Activated CD8-positive, alpha-beta memory T cell treated with anti-CD3 and anti-CD28 coated beads, Interleukin-2, amount 50 U/mL, for 24 hours (primary cell): ENCODE data around the gene TMEM209.

Experiments used
- DNase-seq: peaks from one replicate; pipeline ENCODE4 v3.0.0-alpha.2; 2020; ENCODE audit errors: extremely low read depth

TMEM209 gene

DNA sequence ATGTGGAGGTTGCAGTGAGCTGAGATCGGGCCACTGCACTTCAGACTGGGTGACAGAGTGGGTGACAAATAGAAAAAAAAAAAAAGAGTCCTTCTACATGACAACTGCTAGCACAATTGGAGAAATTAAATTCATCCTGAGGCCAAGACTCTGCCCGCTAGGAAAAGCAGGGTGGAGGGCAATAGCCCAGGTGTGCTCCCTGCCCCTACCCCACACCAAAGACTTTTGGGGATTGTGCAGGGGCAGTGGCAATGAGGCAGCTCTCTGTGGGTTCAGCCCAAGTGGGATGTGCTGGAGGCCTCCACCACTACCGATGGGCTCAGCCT lies 61.3 kb downstream of the TMEM209 start:
- no peak for DNase-seq

DNA sequence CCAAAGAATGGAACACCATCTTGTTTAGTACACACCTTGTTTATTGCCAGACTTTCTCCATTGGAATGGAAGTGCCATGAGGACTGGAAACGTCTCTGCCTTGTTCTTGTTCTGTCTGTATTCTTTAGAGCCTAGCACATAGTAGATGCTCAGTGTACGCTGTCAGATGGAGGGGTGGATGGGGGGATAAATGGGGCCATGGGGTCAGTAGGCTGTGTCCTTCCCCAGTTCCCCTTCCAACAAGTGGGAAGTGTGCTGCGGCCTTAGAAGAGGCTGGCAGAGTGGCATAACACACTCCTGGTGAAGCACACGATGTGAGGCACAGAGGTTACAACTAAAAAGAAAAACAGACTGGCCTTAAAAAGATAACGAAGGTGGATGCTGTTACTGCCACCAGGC lies 61.9 kb downstream of the TMEM209 start:
- no peak for DNase-seq

DNA sequence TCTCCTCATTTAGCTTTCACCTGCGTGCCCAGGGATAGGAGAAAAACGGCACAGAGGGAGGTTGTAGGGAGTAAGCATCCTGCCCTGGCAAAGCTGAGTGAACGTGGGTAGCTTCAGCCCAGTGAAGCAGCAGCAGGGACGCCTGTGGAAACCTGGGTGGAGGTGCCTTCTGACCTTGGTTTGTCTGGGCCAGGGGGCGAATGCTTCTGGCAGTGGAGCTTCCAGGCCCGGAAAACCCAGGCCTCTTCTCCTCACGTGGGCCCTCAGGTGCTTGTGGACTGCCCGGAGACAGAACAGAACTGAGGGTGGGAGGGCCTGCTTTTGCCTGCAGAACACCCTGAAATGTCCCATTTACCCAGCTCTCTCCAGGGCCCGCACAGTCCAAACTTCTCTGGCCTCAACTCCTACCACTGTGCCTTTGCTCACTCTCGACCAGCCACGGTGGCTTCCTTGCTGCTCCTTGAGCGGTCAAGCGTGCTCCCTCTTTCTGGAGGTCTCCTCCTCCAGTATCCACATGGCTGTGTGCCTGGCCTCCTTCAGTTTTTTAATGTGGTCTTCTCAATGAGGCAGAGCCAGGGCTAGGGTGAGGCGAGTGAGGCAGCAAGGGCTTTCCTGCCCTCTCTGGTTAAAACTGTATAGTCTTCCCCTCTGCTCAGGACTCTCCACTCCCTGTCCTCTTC lies 62.4 kb downstream of the TMEM209 start:
- no peak for DNase-seq

DNA sequence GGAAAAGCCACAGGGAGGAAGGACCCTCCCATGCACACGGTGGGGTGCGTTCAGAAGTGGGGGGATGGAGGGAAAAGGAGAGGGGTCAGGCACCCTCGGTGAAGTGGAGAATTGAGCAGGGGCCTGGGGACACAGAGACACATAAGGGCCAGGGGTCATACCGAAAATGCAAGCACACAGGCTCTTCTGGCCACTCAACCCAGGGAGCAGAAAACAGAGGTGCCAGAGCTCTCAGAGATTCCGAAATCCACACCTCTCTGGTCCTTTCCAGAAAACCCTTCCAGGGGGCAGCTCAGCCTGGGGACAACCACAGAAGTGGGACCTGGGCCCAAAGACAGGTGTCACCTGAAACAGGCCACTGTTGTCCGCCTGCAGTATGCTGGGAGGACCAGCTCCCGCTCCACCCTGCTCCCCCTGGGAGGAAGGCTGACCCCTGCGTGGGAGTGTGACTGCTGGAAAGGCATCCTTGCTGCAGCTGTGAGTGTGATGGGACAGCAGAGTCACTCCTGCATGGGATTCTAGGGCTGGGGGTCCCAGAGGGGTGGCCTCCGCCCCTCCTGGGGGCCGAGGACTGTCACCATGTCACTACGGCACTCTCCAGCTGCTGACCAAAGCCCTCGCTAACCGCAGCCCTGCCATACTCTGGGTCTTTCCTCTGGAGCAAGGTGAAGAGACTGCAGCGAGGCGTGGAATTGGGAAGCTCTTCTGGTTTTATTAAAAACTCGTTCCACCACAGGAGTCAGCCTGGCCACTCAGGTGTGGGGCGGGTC lies 63.1 kb downstream of the TMEM209 start:
- no peak for DNase-seq

DNA sequence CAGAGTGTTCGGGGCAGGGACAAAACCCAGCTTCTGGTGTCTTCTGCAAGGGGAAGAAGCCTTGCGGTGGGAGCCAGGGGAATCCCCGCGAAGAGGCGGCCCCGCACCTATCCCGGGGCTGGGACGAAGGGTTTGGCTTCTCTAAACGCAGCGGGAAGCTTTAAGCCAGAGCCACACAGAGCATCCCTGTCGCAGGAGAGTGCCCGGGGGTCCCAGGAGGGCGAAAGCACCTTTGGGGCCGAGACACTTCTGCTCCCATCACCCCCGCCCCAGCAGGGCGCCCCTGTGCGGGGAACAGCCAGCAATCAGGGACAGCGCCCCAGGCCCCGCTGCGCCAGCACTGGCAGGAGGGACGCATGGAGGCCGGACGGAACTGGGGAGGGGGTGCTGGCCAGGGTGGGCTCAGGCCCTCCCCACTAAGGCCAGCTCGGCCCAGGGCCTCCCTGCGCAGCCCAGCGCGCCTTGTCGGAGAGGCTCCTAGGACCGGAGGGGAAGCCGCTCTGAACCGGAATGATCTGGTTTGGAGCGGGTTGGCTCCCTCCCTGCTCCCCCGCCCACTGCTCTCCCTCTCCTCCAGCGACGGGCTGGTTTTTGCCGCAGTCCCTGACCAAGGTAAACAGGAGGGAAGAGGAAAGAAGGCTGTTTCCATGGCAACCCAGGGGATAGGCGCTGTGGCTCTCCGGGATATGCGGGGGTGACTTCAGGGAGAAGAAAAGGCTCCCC lies 63.9 kb downstream of the TMEM209 start:
- no peak for DNase-seq

DNA sequence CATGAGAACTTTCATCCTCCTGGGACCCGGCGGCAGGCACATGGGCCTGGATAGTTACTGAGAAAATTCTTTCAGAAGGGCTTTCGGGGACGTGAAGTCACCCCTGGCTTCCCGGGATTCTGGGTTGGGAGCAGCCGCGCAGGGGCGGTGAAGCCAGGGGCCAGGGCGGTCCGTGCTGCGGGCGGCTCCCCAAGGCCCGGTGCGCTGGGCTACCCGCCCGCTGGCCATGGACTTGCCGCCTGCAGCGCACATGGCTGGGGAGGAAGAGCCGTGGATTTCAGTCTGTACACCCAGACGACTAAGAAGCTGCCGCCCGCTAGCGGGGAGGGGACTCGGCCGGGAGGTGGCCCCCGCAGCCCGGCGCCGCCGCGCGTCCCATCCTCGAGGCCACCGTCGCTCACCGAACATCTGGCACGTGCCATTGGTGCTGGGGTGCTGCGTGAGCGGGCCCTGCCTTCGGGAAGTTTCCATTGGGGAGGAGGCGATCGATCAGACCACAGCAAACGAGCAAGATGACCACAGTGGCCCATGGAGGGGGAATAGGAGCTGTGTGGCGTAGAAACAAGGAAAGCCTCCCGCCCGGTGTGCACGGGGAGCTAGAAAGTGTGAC lies 64.5 kb downstream of the TMEM209 start:
- DNase-seq = no peak

DNA sequence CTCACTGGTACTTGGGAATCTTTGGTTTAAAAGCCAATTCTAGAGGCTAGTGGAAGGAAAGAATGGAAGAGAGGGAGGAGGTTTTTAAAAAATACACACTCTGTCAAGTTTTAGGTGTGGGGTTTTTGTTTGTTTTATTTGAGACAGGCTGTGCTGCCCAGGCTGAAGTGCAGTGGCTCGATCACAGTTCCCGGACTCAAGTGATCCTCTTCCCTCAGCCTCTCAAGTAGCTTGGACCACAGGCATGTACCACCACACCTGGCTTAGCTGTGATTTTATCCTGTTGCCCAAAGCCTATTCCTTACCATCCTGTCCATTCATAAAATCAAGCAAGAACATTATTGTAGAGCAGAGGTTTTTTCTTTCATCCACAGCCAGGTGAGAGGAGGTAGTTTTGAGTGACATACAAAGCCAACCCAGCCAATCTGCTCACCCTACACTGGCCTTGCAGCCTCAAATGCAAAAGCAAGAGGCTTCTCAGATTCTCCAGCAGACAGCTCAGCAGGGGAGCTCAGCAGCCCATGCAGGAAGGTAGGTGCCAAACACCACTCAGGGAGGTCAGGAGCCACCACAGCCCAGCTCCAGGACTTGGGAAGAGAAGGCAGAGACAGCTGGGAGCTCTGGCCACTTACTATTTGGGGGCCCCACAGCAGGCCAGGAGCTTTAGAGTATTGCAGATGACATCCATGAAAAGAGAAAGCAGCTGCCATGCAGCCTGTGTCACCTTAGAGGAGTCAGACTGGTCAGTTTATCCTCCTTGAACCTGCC lies 65.8 kb downstream of the TMEM209 start:
- DNase-seq = no peak

DNA sequence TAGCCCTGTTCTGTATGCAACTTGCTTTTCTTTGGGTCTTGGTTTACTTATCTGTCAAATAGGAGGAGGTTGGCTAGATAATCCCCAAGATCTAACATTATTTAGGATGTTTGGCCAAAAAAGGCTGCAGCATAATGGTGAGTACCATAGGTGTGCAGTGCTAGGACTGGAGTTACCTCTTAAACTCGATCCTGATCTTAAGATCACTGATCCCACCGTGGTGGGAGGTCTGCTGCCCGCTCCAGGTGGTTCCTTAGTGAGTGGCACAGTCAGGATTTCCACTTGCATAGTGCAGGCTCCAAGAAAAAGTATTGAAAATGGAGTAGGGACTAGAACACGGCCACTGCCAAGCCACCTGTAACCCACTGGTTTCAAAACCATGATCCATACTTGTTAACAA lies 68.0 kb downstream of the TMEM209 start:
- no peak for DNase-seq

DNA sequence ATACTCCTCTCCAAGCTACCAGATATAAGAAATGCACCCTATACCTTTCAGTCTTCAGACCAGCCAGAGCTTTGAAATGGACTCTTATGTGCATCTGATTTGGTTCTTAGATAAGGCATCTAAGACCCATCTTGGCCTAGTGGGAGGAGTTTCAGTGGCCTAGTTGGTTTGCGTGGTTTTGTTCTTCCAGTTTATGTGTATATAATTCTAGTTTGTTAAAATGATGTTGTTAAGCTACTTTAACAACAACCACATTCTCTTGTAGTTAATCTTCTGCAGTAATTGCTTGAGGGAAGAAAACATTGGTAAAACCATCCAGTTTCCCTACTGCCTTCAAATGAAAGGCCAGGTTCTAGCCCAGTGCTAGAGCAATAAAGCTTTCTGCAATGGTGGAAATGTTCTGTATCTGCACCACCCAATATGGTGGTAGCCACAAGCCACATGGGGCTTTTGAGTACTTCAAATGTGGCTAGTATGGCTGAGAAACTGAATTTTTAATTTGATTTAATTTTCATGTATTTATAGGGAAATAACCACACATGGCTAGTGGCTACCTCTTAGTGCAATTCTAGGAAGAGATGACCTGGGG lies 68.5 kb downstream of the TMEM209 start:
- DNase-seq = no peak

DNA sequence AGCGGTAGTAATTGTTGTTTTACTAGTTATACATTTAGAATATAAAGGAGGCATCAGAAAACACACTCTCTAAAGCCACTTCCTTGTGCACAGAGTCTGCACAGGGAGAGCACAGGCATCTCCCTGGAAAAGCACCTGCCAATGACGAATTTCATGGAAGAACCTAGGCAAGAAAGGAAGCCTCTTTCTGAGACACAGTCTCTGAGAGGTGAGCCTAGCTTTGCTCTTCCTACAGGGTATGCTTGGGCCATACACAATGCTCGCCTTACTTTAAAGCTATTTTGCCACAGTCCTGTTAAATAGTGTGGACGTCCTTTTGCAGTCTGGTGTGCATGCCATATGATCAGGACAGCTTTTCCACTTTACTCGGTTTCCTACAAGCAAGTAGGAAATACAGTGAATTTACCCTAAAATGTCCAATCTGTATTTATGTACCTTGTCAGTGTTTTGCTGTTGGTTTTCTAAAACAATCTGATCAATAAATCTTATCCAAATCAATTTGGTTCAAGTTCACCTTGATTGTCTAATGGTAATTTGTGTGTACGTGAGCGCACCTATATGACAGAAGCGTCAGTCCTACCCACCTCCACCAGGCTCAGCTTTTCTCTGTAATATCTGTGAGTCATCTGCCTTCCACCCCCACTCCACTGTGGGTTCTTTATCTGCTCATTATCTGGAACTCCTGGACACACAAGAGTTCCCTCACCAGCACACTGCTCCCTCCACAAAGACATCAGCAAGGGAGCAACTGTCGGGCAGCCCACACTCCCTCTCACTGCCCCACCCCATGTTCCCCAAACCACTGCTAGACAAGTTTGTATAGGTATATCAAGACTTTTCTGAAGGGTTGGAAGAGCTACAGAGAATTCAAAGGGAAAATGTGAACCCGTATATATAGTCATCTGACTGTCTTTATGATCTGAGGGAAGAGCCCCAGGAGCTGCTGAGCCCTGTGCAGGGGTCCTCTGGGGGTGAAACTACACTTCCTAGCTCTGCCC lies 69.7 kb downstream of the TMEM209 start:
- DNase-seq = no peak

DNA sequence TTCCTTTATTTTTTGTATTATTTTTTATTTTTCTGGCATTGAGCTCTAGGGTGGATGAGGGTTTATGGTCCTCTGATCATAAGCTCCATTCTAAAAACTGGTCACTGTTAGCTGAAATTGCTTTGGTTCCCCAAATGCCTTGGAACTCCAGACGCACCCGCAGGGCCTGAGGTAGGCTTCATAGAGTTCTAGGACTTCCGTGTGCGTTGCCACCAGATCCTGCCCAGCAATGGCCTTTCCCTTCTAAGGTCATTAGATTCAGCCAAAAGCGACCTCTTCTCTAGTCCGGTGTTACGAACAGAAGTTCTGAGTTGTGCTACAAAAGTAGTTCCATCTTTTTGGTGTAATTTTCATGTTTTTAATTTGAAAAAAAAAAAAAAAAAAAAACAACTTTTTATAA lies 70.5 kb downstream of the TMEM209 start:
- DNase-seq = no peak

DNA sequence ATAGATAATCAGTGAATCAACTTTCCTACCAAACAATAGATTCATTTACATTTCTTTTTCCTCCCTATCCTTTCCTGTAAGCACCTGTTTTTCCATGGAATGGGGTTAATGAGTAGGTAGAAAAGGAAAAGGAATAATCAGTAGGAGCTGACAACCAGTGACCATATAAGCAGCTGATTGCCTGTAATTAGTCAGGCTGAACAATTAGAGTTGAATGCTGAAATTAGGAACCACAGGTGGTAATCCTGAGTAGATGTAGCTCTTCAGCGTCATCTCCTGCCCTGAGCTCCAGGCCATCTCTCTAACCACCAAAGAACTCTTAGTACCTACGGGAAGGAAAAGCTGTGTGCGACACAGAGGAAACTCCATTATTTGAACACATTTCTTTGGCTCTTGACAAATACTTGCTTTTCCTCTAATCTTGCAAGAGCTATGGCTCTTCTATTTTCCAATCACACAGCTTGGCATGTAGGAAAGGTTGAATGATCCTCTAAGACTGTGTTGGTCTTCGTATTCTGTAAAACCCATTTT lies 71.0 kb downstream of the TMEM209 start:
- no peak for DNase-seq

DNA sequence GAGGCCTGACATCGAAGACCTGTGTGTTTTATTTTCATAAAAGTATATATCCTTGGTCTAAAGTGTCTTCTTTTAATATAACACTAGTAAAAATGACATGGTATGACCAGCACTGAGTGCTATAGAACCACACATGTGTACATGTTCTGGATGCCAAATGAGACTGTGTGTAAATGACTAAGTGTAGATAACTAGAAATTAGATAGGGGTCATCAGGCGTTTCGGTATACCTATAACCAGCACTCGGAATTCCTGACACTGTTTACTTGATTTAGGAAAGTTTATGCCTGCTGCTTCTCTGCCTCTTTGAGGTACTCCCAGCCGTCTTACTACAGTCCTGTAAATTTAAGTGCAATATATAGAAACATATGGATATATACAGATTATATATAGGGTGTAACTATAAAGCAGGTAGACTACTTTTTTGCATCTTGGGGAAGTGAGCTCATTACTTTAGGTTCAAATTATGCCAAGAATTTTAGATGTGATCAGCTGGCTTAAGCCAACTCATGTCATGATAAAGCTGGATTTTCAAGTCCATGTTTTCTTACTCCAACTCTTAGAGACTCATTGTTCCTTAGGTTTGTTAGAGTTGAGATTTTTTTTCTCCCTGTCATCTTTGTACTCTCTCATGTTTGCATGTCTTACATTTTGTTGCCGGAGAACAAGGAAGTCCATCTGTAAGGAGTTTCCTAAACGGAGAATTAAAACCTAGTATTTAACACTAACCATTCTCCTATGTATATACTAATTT lies 72.0 kb downstream of the TMEM209 start:
- no peak for DNase-seq

DNA sequence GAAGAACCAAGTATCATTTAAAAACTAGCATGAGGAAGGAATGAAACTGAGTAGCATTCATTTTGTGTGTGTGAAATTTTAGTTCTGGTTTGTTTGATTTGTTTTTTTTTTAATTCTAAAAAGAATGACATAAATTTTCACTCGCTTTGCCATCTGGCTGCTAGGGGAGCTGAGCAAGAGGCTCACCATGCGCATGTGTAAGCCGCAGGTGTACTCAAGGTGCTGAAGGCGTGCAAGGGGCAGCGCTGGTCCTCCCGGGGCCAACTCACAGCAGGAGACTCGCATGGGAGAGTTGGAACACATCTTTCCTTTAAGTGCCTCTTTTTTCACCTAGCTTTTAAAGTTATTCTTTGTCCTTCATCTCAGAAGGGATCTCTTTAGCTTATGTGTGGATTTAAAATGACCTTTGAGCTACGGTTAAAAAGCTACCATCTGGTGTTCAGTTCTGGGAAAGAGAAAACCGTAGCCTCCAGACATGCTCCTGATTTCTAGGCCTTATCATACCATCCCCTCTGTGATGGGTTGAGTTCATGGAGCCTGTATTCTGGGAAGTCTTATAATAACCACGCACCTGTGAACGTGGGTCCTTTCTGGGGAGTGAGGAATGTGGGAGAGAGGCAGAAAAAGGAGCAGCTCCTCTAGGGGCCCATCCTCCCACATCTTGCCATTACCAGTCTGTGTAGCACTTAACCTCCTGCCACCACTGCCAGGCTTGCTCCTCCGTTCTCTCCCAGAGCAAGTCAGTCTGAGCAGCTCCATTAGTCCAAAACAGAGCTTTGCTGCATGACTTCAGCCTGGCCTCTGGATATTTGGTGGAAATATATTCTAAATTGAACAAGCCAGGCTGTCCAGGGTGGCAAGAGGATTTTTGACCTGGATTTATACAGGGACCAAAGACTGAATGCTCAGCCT lies 73.0 kb downstream of the TMEM209 start:
- DNase-seq = no peak

DNA sequence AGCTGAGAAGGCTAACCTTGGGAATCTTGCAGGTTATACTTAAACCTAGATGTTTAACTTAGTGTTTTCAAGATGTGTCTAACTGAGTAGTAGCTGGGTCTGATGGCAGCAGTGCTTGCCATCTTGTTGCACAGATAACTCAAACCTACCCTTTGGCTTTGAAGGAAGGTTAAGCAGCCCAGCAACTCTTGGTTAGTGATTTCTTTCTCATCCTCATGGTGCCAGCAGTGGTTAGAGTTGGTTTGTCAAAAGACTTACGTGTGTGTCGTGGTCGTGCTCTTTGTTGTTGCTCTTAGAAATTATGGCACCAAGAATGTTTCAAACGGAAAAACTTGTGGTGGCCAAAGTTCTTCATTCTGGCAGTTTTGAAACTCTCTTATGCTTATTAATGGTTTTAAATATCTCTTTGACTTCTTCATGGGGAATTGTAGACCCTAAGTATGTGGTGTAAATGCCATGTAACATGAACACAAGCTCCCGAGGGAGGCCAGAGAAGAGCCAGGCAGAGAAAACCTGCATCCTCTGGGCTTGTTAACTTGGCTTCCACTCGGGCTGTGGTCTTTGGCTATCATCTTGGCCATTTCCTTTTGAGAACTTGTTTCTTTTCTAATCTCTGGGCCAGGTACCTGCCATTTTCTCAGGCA lies 73.9 kb downstream of the TMEM209 start:
- no peak for DNase-seq

DNA sequence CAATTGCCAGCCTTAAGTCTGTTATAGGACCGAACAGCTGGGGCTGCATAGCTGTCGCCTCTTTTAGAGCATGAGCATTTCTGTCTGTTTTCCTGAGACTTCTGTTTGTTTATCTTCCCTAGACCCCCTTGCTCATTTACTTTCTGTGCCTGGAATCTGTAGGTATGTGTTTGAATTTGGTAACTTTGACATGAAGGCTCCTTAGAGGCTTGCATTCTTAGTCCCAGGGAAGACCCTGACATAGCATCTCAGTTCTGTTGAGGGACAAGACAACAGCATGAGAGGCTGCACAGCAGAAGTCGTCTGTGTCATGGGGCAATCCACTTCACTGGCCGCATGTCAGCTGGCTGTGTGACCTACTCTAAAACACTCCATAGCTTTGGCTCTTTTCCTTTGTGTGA lies 76.2 kb downstream of the TMEM209 start:
- DNase-seq = no peak

DNA sequence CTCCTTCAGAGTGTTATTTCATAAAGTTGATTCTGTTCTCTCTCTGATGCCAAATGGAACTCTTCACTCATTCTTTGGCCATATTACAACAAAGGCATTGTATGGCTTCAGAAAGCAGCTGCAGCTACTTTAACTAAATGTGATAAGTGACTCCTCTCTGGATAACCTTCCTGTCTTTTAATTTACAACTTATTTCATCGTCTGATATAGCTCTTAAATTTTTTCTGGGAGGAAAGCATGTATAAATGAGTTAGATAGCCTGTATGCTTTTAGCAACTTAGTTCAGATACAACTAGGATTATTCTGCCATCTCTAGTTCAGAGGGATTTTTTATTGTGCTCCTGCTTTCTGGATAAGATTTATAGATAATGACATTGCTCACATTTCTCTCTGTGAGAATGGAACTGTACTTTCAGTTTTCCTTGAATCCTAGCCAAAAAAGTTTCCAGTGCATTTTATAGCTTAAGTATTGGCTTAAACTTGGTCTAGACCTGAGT lies 77.3 kb downstream of the TMEM209 start:
- DNase-seq = no peak
